ENCODE measurements around the gene ARHGAP28.

DNA sequence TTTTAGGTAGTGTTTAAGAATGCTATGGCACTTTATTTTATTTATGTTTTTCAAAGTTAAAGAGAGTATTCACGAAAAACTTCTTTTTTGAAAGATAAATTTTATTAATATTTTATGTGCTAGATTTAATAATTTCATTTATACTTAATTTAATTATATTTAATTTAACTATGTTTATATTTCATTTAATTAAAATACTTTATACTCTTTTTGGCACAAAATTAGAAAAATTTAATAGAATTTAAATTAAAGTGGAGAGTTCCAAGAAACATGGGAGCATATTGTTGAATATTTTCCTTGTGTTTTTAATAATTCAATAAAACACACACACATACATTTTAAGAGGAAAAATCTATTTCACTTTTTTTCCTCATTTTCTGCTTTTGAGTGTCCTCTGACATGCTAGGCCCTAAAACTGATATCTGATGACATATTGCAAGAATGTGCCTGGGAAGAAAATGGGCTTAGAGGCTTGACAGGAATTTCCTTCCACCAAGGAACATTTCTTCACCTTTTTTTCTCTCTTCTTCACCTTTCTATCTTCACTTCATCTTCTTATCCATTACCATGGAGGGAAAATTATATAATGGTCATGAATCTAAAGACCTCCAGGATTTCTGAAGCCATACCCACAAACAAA, 15.4 kb downstream of the ARHGAP28 start:
- TF ChIP-seq, protein P1, sequence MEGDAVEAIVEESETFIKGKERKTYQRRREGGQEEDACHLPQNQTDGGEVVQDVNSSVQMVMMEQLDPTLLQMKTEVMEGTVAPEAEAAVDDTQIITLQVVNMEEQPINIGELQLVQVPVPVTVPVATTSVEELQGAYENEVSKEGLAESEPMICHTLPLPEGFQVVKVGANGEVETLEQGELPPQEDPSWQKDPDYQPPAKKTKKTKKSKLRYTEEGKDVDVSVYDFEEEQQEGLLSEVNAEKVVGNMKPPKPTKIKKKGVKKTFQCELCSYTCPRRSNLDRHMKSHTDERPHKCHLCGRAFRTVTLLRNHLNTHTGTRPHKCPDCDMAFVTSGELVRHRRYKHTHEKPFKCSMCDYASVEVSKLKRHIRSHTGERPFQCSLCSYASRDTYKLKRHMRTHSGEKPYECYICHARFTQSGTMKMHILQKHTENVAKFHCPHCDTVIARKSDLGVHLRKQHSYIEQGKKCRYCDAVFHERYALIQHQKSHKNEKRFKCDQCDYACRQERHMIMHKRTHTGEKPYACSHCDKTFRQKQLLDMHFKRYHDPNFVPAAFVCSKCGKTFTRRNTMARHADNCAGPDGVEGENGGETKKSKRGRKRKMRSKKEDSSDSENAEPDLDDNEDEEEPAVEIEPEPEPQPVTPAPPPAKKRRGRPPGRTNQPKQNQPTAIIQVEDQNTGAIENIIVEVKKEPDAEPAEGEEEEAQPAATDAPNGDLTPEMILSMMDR (IDR thresholded peaks at IDR 0.05): no peak
- TF ChIP-seq POLR2A (IDR thresholded peaks at IDR 0.05): no peak
- no peak for TF ChIP-seq EP300 (IDR thresholded peaks at IDR 0.05)
